T-helper 9 cell (primary cell): ENCODE results near the gene ETF1.

ENCODE experiments used
- DNase-seq: peaks from one replicate; pipeline ENCODE4 v3.0.0-alpha.2; 2020

The ETF1 gene

GRCh38 chr5:138461343-138462125 lies 81.5 kb downstream of the ETF1 start:
- DNase-seq = no peak

GRCh38 chr5:138460032-138460693 lies 82.9 kb downstream of the ETF1 start:
- no peak for DNase-seq

GRCh38 chr5:138459311-138459933 lies 83.6 kb downstream of the ETF1 start:
- peak; percentile 69 for DNase-seq

- DNase-seq = no peak
Observed at GRCh38 chr5:138458856-138459255, 84.2 kb downstream of the ETF1 start.

GRCh38 chr5:138458384-138458783 lies 84.7 kb downstream of the ETF1 start:
- no peak for DNase-seq

GRCh38 chr5:138457531-138458275 lies 85.3 kb downstream of the ETF1 start:
- no peak for DNase-seq
